HEK293T (cell line): ENCODE data around the gene PRR9.

ENCODE experiments used
- BHLHE40 ChIP-seq: fragments of 450-650 bp; IDR thresholded peaks from 2 replicates; pipeline ENCODE4 v1.6.1; 2016; ENCODE audit warnings: mild to moderate bottlenecking, moderate library complexity, borderline replicate concordance
- FOXA1 ChIP-seq: fragments of 450-650 bp; IDR thresholded peaks from 2 replicates; pipeline ENCODE4 v1.6.1; 2016; ENCODE audit warnings: mild to moderate bottlenecking
- FOXK2 ChIP-seq: fragments of 450-650 bp; IDR thresholded peaks from 2 replicates; pipeline ENCODE4 v1.6.1; 2016; ENCODE audit warnings: mild to moderate bottlenecking
- SP1 ChIP-seq: fragments of 450-650 bp; IDR thresholded peaks from 2 replicates; pipeline ENCODE4 v1.6.1; 2017

GRCh38 chr1:153231785-153232184, 14.4 kb downstream of the PRR9 start:
- TF ChIP-seq FOXA1 (no peak), SP1 (no peak), BHLHE40 (no peak), FOXK2 (no peak)
